OCI-LY7 (cell line): Measurements from ENCODE around the gene PNLDC1. TPM values are rescaled to one million over a fixed set of nuclear protein-coding genes. Genes with fewer than 3 reads are reported as not detected.

Source experiments
- BruUV-seq: library from RNA; stranded (reverse); fragments of 400-500 nt; replicated peaks from 2 replicates; lab custom pipeline; 2021; lab: Mats Ljungman, UMichigan
- CTCF ChIA-PET: fragments of 300-600 bp; sonication (Branson Sonifier 250); formaldehyde crosslinking; loops from one replicate; lab custom pipeline; 2022; ENCODE audit warnings: antibody characterized with exemption; ENCODE audit not compliant: unreplicated experiment; lab: Charles Lee
- POLR2A ChIA-PET: fragments of 300-600 bp; sonication (Branson Sonifier 250); formaldehyde crosslinking; loops from one replicate; lab custom pipeline; 2022; ENCODE audit warnings: antibody characterized with exemption; lab: Charles Lee
- DNase-seq: peaks from one replicate; pipeline ENCODE4 v3.0.0-alpha.2; 2015; ENCODE audit warnings: low spot score
- H2AFZ ChIP-seq: fragments of 200-600 bp; sonication (generic), shearing (Covaris generic); 2 replicates; pipeline ENCODE4 v1.6.1; 2014; ENCODE audit warnings: mild to moderate bottlenecking, antibody characterized with exemption, low read length, moderate library complexity
- H3K27ac ChIP-seq: fragments of 200-600 bp; sonication (generic); 2 replicates; pipeline ENCODE4 v1.5.1; 2014; ENCODE audit warnings: mixed run types, low read depth, mild to moderate bottlenecking, moderate library complexity, low read length, inconsistent platforms; ENCODE audit not compliant: poor library complexity, severe bottlenecking
- H3K36me3 ChIP-seq: fragments of 200-600 bp; sonication (generic); 2 replicates; pipeline ENCODE4 v1.6.1; 2014; ENCODE audit warnings: mild to moderate bottlenecking, antibody characterized with exemption, low read length, moderate library complexity, mixed read lengths; ENCODE audit not compliant: insufficient read depth
- H3K4me1 ChIP-seq: fragments of 200-600 bp; sonication (generic); 2 replicates; pipeline ENCODE4 v1.5.1; 2014; ENCODE audit warnings: mild to moderate bottlenecking, low read length; ENCODE audit not compliant: insufficient read depth, poor library complexity, severe bottlenecking
- H3K4me2 ChIP-seq: fragments of 200-600 bp; sonication (generic); 2 replicates; pipeline ENCODE4 v1.6.1; 2014; ENCODE audit warnings: mild to moderate bottlenecking, low read length
- H3K4me3 ChIP-seq: fragments of 200-600 bp; sonication (generic); 2 replicates; pipeline ENCODE4 v1.5.1; 2014; ENCODE audit warnings: mild to moderate bottlenecking, low read depth, low read length; ENCODE audit not compliant: poor library complexity, severe bottlenecking
- H3K79me2 ChIP-seq: fragments of 200-600 bp; sonication (generic); 2 replicates; pipeline ENCODE4 v1.6.1; 2016; ENCODE audit warnings: low read depth, mild to moderate bottlenecking, low read length, moderate library complexity, mixed read lengths; ENCODE audit not compliant: insufficient read depth
- H3K9me2 ChIP-seq: fragments of 200-600 bp; sonication (generic); 2 replicates; pipeline ENCODE4 v1.6.1; 2016; ENCODE audit warnings: mild to moderate bottlenecking, low read length, mixed read lengths; ENCODE audit not compliant: insufficient read depth
- H3K9me3 ChIP-seq: fragments of 200-600 bp; sonication (generic); 2 replicates; pipeline ENCODE4 v1.6.1; 2014; ENCODE audit warnings: mild to moderate bottlenecking, mixed run types, low read length, mixed read lengths
- H4K20me1 ChIP-seq: fragments of 200-600 bp; sonication (generic); 2 replicates; pipeline ENCODE4 v1.6.1; 2014; ENCODE audit warnings: mild to moderate bottlenecking, antibody characterized with exemption, low read length, moderate library complexity, mixed read lengths; ENCODE audit not compliant: insufficient read depth
- EZH2phosphoT487 ChIP-seq: fragments of 200-600 bp; sonication (generic); IDR thresholded peaks from 2 replicates; pipeline ENCODE4 v1.6.1; 2018; ENCODE audit warnings: low read depth, borderline replicate concordance, mild to moderate bottlenecking, mixed run types, antibody characterized with exemption, low read length, moderate library complexity, mixed read lengths
- intact Hi-C: fragments of 100-400 bp; cut with micrococcal nuclease; formaldehyde crosslinking; loops from one replicate; pipeline ENCODE4 v1.10.0; 2022; ENCODE audit not compliant: unreplicated experiment
- total RNA-seq, 2 experiments: library from RNA; depleted of rRNA in 1 of 2; stranded (reverse); fragments of >200 nt in 1 of 2; shearing (Covaris generic) in 1 of 2; gene quantifications; 2 replicates each; pipeline ENCODE4 v1.2.3, GENCODE V29; 2014 to 2022
- TF ChIP-seq, protein P1 (sequence below): fragments of 200-600 bp; sonication (generic); conservative IDR thresholded peaks from 2 replicates; pipeline ENCODE4 v1.5.1; 2014; ENCODE audit warnings: mild to moderate bottlenecking, antibody characterized with exemption, low read length, moderate library complexity, mixed read lengths

The PNLDC1 gene
- total RNA-seq, 2 experiments from 2014 or later = not detected

- H3K36me3 ChIP-seq = no peaks in the 10 kb centered on the region
- DNase-seq = no peak
- intact Hi-C loops = no loop called here
- H2AFZ ChIP-seq = no peak overlapping the region
- no peak overlapping the region for H3K4me2 ChIP-seq
- H3K4me1 ChIP-seq = peaks cover 10% of the 10 kb centered on the region
- no peaks in the 10 kb centered on the region for H3K79me2 ChIP-seq
- no peak overlapping the region for H3K27ac ChIP-seq
- H3K9me3 ChIP-seq = no peaks in the 10 kb centered on the region
- H4K20me1 ChIP-seq = no peaks in the 10 kb centered on the region
- ChIA-PET POLR2A (interaction anchor here (0.6 to 1.6 kb wide), 2 partner anchors 11 to 219 kb away, joined by 3 read pairs; no protein-coding TSS in a partner anchor), CTCF (no interaction called here)
- no TSS peak for BruUV-seq
- H3K9me2 ChIP-seq = no peaks in the 10 kb centered on the region
- TF ChIP-seq, protein P1, sequence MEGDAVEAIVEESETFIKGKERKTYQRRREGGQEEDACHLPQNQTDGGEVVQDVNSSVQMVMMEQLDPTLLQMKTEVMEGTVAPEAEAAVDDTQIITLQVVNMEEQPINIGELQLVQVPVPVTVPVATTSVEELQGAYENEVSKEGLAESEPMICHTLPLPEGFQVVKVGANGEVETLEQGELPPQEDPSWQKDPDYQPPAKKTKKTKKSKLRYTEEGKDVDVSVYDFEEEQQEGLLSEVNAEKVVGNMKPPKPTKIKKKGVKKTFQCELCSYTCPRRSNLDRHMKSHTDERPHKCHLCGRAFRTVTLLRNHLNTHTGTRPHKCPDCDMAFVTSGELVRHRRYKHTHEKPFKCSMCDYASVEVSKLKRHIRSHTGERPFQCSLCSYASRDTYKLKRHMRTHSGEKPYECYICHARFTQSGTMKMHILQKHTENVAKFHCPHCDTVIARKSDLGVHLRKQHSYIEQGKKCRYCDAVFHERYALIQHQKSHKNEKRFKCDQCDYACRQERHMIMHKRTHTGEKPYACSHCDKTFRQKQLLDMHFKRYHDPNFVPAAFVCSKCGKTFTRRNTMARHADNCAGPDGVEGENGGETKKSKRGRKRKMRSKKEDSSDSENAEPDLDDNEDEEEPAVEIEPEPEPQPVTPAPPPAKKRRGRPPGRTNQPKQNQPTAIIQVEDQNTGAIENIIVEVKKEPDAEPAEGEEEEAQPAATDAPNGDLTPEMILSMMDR = no peak
- TF ChIP-seq EZH2phosphoT487 = no peak
- no peak overlapping the region for H3K4me3 ChIP-seq
Observed at GRCh38 chr6:159817951-159818739, 18.1 kb downstream of the PNLDC1 start.

DNA sequence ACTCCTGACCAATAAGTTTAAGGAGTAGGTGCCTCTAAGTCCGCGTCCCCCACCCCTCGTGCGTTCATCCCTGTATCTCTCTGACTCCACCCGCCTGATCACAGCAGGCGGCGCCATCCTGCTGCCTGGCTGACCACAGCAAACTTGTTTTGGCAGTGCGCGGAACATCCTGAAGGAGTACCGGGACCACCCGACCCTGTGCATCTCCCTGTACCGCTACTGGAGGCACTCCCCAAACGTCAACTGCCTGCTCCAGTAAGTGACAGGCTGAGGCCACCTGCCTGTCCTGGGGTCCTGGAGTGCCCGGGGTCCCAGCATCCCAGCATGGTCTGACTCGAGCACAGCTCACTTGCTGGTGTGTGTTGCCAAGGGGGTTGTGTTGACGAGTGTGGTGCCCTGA is 19.0 kb downstream of the PNLDC1 start:
- H4K20me1 ChIP-seq = no peaks in the 10 kb centered on the region
- peaks cover 10% of the 10 kb centered on the region for H3K4me1 ChIP-seq
- H3K4me2 ChIP-seq = no peak overlapping the region
- CTCF ChIA-PET = no interaction called here
- H3K79me2 ChIP-seq = no peaks in the 10 kb centered on the region
- no peak for TF ChIP-seq EZH2phosphoT487
- TF ChIP-seq, protein P1 = no peak
- no peak overlapping the region for H2AFZ ChIP-seq
- H3K27ac ChIP-seq = no peak overlapping the region
- H3K4me3 ChIP-seq = no peak overlapping the region
- POLR2A ChIA-PET = interaction anchor here (1.1 kb wide), 1 partner anchor 29 kb away, joined by 3 read pairs; the partner anchor contains the start of genes MRPL18 and TCP1
- BruUV-seq = no TSS peak
- H3K36me3 ChIP-seq = no peaks in the 10 kb centered on the region
- intact Hi-C loops = no loop called here
- no peaks in the 10 kb centered on the region for H3K9me3 ChIP-seq
- no peaks in the 10 kb centered on the region for H3K9me2 ChIP-seq
- no peak for DNase-seq
